ENCODE data around the gene DYNC1LI2.

Gene DYNC1LI2

GRCh38 chr16:66695935-66696668, 55.3 kb downstream of the DYNC1LI2 start (continued):
- no peak for TF ChIP-seq ZNF639 (tag by site-specific recombination; IDR thresholded peaks at IDR 0.05)
- TF ChIP-seq ZNF768 (tag by site-specific recombination; IDR thresholded peaks at IDR 0.05), result no peak
- peak; percentile 83 for TF ChIP-seq SCRT1 (tag by site-specific recombination; IDR thresholded peaks at IDR 0.05; ENCODE audit: borderline replicate concordance)
- TF ChIP-seq ZNF670 (tag by site-specific recombination; IDR thresholded peaks at IDR 0.05; ENCODE audit: low read depth), result no peak
- no peak for TF ChIP-seq ZIC2 (tag by site-specific recombination; IDR thresholded peaks at IDR 0.05)
- no peak for TF ChIP-seq ZNF529 (tag by site-specific recombination; IDR thresholded peaks at IDR 0.05; ENCODE audit: insufficient replicate concordance)
- TF ChIP-seq ZNF785 (tag by site-specific recombination; IDR thresholded peaks at IDR 0.05), result no peak
- no peak for TF ChIP-seq ZSCAN16 (tag by site-specific recombination; IDR thresholded peaks at IDR 0.05)
- no peak for TF ChIP-seq ZNF830 (tag by site-specific recombination; IDR thresholded peaks at IDR 0.05; ENCODE audit: low read depth)
- TF ChIP-seq PATZ1 (tag by site-specific recombination; IDR thresholded peaks at IDR 0.05), result no peak; the same call in 1 of the 2 replicates
- TF ChIP-seq TSHZ1 (tag by site-specific recombination; IDR thresholded peaks at IDR 0.05; ENCODE audit: borderline replicate concordance), result no peak
- no peak for TF ChIP-seq ZNF423 (tag by site-specific recombination; IDR thresholded peaks at IDR 0.05)
- no peak for TF ChIP-seq REST (tag by site-specific recombination; IDR thresholded peaks at IDR 0.05)
- no peak for TF ChIP-seq ZNF114 (tag by site-specific recombination; IDR thresholded peaks at IDR 0.05)
- TF ChIP-seq ZNF157 (tag by site-specific recombination; IDR thresholded peaks at IDR 0.05), result no peak
- no peak for TF ChIP-seq ZNF530 (tag by site-specific recombination; IDR thresholded peaks at IDR 0.05; ENCODE audit: low read depth)
- TF ChIP-seq ZNF623 (tag by site-specific recombination; IDR thresholded peaks at IDR 0.05), result no peak
- no peak for TF ChIP-seq ZNF311 (tag by site-specific recombination; IDR thresholded peaks at IDR 0.05; ENCODE audit: borderline replicate concordance)
- TF ChIP-seq ZNF624 (tag by site-specific recombination; IDR thresholded peaks at IDR 0.05), result no peak
- no peak for TF ChIP-seq SALL2 (tag by site-specific recombination; IDR thresholded peaks at IDR 0.05; ENCODE audit: borderline replicate concordance)
- TF ChIP-seq CTCF (tag by site-specific recombination; IDR thresholded peaks at IDR 0.05), result no peak
- no peak for TF ChIP-seq ZBTB21 (tag by site-specific recombination; IDR thresholded peaks at IDR 0.05)
- no peak for TF ChIP-seq ZNF747 (tag by site-specific recombination; IDR thresholded peaks at IDR 0.05)
- TF ChIP-seq KLF9 (tag by site-specific recombination; IDR thresholded peaks at IDR 0.05; ENCODE audit: low read depth), result no peak
- peak; percentile 74 for TF ChIP-seq ZBTB20 (tag by site-specific recombination; IDR thresholded peaks at IDR 0.05)
- TF ChIP-seq KLF7 (tag by site-specific recombination; IDR thresholded peaks at IDR 0.05; ENCODE audit: borderline replicate concordance), result no peak
- no peak for TF ChIP-seq BCL11A (tag by site-specific recombination; IDR thresholded peaks at IDR 0.05; ENCODE audit: low read depth)
- TF ChIP-seq OSR2 (tag by site-specific recombination; IDR thresholded peaks at IDR 0.05), result no peak
- TF ChIP-seq ZFP69B (tag by site-specific recombination; IDR thresholded peaks at IDR 0.05), result no peak

All from HEK293 (cell line).